Measurements from ENCODE around the gene GPR173. TPM values are rescaled to one million over a fixed set of nuclear protein-coding genes. Genes with fewer than 3 reads are reported as not detected.

The GPR173 gene, protein sequence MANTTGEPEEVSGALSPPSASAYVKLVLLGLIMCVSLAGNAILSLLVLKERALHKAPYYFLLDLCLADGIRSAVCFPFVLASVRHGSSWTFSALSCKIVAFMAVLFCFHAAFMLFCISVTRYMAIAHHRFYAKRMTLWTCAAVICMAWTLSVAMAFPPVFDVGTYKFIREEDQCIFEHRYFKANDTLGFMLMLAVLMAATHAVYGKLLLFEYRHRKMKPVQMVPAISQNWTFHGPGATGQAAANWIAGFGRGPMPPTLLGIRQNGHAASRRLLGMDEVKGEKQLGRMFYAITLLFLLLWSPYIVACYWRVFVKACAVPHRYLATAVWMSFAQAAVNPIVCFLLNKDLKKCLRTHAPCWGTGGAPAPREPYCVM
- polyA plus RNA-seq (ENCODE audit: insufficient read length in 10 of 10), result 10 to 100 TPM in 2 of 10 donors, 1 to 10 TPM in 8; 5.1 to 14.4 (median 7.3) TPM
- long read RNA-seq, donor 1, full-length matches to known transcripts, result 1 of 1 reads
- long read RNA-seq, donor 1, partial matches to known transcripts, result 0 of 1 reads
- long read RNA-seq, donor 1, other reads (novel, unspliced or antisense), result 0 of 1 reads
- long read RNA-seq, donor 2, partial matches to known transcripts, result 0 of 1 reads
- long read RNA-seq, donor 2, other reads (novel, unspliced or antisense), result 0 of 1 reads
- long read RNA-seq, donor 3, result 0 reads
- long read RNA-seq, donor 4, result 0 reads
- long read RNA-seq, donor 5, full-length matches to known transcripts, result 1 of 1 reads
- long read RNA-seq, donor 5, partial matches to known transcripts, result 0 of 1 reads
- long read RNA-seq, donor 5, other reads (novel, unspliced or antisense), result 0 of 1 reads
- long read RNA-seq, donor 6, result 0 reads
- long read RNA-seq, donor 7, result 0 reads
- long read RNA-seq, donor 8, result 0 reads
- long read RNA-seq, donor 9, full-length matches to known transcripts, result 1 of 1 reads
- long read RNA-seq, donor 9, partial matches to known transcripts, result 0 of 1 reads
- long read RNA-seq, donor 9, other reads (novel, unspliced or antisense), result 0 of 1 reads

DNA sequence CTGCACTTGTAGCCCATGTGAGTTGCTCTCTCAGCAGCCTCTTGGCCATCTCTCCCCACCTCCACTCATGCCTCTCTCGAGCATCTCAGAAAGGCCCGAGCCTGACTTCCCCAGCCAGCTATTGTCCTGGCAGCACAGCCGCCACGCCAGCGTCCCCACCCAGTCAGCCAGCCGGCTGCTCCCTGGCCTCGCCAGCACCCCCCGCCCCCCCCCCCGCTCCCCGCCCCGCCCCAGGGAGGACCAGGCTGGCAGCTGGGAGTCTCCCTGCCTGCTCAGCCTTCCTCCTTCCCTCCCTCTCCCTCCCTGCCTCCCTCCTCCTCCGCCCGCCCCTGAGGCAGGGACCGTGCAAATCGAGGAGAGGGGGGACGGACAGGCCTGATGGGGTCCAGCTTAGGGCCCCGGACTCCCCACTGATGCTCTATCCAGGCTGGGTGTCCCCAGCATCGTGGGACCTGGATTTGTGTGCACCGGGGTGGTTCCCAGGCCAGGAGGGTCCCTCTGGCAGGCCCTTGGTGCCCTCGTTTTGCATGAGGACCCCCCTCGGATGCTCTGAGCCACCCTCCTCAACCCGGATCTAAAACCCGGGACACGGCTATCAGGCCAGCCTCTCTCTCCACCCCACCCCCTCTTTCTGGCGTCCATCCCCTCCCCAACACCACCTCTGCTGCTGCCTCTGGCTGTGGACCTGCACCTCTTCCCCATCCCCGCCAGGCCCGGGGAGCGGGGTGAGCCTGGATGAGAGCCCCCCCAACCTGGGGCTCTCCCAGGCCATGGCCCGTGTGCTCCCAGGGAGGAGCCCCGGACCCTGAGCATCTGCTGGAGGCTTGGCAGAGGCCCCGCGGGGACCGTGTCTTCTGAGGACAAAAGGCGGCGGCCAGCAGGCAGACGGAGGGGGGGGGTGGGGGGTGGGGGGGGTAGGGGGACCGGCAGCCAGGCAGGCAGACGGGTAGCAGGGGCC is at the start of gene GPR173:
Gene GPR173 (plus strand): TSS at position 621 of the 958 bp plus-strand sequence. CDS start 27,833 bp downstream, outside the sequence.
- DNase-seq, result peak; percentile 55 to 91 (median 59)

GRCh38 chrX:53000447-53001135 is 48.0 kb upstream of the GPR173 start:
- DNase-seq, result peak in 1 of 3 donors; percentile 21

GRCh38 chrX:53001958-53002357 is 46.6 kb upstream of the GPR173 start:
- no peak for DNase-seq

DNA sequence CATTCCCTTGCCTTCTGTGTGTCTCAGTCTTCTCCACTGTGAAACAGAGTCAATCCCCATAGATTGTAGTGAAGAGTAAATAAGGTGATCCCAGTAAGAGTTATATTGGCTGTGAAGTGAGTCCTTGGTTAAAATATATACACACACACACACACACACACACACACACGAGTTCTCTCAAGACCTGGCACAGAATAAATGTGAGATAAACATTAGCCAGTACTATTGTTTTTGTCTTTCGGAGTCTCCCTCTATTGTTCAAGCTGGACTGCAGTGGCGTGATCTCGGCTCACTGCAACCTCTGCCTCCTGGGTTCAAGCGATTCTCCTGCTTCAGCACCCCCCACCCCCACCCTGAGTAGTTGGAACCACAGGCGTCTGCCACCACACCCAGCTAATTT is 45.5 kb upstream of the GPR173 start:
- no peak for DNase-seq

DNA sequence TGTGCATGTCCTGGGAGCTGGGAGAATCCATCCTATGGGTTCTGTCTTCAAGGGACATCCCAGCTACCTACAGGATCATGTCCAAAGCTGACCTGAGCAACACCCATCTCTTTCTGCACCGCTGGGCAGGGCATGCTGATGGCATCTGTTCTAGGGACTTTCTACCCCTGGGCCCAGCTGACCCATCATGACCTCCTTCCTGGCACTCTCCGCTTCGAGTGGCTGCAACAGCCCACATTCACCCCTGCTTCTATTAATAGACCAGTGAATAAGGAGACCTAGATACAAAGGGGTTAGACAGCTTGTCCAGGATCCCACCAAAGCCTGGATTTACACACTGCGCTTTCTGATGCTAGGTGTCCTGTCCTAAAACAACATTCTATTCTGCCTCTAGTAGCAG is 44.6 kb upstream of the GPR173 start:
- no peak for DNase-seq

GRCh38 chrX:53004811-53005210 is 43.8 kb upstream of the GPR173 start:
- DNase-seq, result peak in 1 of 3 donors; percentile 22

GRCh38 chrX:53005327-53005726 is 43.3 kb upstream of the GPR173 start:
- no peak for DNase-seq

DNA sequence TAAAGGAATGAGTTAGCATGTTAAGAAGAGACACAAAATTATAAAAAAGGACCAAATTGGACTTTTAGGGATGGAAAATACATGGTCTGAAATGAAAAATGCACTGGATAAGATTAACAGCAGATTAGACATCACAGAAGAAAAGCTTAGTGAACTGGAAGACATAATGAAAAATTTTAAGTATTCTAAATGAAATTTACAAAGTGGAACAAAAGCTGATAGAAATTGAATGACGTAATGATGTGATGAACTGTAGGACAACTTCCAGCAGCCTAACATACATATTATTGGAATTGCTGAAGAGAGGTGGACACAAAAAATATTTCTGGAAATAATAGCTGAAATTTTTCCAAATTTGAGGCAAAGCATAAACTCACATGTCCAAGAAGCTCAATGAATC is 39.6 kb upstream of the GPR173 start:
- DNase-seq, result no peak

GRCh38 chrX:53013291-53013690 is 35.3 kb upstream of the GPR173 start:
- no peak for DNase-seq

- DNase-seq, result no peak
These were observed 30.0 kb upstream of the GPR173 start for GRCh38 chrX:53018627-53019026.

- no peak for DNase-seq
These were observed 26.2 kb upstream of the GPR173 start for GRCh38 chrX:53022381-53022780.

- no peak for DNase-seq
These were observed 19.9 kb upstream of the GPR173 start for GRCh38 chrX:53028678-53029077.

DNA sequence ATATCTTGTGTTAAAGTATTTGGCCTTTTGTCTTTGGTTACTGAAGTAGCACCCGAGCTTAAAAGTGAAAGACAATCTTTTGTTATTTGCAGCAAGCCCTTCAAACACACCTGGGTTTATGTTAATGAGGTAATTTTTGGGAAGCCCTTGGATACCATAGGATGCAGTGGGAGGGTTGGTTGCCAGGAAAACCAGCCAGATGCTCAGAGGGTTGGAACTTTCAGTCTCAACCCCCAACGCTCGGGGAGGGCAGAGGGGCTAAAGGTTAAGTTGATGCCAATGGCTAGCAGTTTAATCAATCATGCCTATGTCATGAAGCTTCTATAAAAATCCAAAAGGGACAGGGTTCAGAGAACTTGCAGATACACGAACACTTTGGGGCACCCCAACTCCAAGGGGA is 17.2 kb upstream of the GPR173 start:
- no peak for DNase-seq

- no peak for DNase-seq
These were observed 12.4 kb upstream of the GPR173 start for GRCh38 chrX:53036149-53036548.

- no peak for DNase-seq
These were observed 9.4 kb upstream of the GPR173 start for GRCh38 chrX:53039236-53039635.

DNA sequence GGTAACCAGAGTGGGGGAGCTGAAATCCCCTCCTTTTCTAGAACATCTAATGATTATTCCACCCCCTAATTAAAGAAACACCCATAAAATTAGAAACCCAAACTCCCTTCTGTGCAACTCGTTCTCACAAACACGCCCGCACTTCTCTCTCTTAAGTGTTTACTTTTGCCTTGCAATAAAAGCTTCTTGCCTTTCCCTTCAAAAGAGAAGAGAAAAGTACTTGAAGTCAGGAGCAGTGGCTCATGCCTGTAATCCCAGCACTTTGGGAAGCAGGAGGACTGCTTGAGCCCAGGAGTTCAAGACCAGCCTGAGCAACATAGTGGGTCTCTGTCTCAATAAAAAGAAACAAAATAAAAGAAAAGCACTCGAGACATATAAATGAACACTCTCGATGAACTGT is 3.6 kb upstream of the GPR173 start:
- no peak for DNase-seq

- DNase-seq, result no peak
These were observed 1.4 kb upstream of the GPR173 start for GRCh38 chrX:53047228-53047627.

DNA sequence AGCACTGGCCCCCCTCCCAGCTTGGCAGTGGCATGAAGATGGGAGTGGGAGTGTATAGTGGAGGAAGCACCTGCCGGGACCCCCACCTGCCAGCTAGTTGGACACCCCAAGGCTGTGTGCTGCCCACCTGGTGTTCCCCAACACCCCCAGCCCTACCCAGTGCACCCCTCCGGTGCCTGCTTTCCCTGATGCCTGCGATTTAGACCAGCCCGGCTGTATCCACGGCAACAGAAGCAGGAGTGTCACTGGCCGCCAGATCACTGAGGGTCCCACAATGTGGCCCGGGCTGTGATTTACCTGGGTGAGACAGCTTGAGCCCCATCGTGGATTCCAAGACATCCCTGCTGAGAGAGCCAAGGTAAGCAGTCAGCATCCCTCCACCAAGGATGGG is 533 bp downstream of the GPR173 start:
- DNase-seq, result peak in 1 of 3 donors; percentile 2

DNA sequence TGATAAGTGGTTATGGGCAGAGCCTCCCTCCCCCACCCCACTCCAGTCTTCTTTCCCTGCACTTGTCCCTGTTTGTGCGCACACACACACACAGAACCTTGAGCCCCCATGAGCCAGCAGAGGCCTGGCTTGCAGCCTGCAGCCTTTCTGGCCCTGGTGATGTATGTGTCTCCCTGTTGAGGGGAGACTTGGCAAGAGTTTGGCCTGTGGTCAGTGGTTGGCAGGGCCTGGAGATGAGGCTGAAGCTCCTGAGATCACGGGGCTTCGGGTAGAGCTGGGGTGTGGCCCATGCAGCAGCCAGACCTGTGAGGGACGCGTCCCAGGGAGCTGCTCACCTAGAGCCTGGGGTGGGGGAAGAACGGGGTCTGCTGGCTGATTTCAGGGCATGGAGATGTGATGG is 2.3 kb downstream of the GPR173 start:
- no peak for DNase-seq

DNA sequence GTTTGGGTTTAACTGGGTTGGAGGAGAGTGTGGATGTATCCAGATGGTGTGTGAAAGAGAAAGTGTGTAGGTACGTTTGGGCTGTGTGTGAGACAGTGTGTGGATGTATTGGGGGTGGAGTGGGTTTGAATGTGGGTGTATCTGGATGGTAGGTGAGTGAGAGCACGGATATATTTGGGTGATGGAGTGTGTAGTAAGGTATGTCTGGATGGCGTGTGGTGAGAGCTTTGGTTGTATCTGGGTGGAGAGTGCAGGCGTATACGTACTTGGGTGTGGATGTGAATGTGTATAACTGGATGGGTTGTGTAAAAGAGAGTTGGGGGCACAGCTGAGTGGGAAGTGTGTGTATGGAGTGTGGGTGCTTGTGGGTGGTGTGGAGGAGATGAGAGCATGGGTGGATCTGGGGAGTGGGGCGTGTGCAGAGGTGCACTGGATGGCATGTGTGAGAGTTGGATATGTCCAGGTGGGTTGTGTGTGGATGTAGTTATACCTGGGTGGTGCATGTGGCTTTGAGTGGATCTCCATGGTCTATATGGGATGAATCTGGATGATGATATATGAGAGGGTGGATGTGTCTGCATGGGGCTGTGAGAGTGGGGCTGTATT is 6.8 kb downstream of the GPR173 start:
- no peak for DNase-seq

All from muscle of back (tissue), 13 donors.